Measurements from ENCODE around the gene MYH2.

MYH2 gene

GRCh38 chr17:10513299-10514067 is 36.0 kb downstream of the MYH2 start:
- DNase-seq: no peak

- no peak for DNase-seq
Observed at GRCh38 chr17:10512856-10513255, 36.6 kb downstream of the MYH2 start.

- no peak for DNase-seq
Observed at GRCh38 chr17:10499950-10500349, 49.5 kb downstream of the MYH2 start.

GRCh38 chr17:10492004-10492403 is 57.5 kb downstream of the MYH2 start:
- no peak for DNase-seq

GRCh38 chr17:10482252-10482651 is 67.2 kb downstream of the MYH2 start:
- DNase-seq: no peak

GRCh38 chr17:10477701-10478100 is 71.8 kb downstream of the MYH2 start:
- no peak for DNase-seq

- no peak for DNase-seq
Observed at GRCh38 chr17:10474536-10474935, 74.9 kb downstream of the MYH2 start.

- DNase-seq: no peak
Observed at GRCh38 chr17:10471858-10472257, 77.6 kb downstream of the MYH2 start.

All from activated CD4-positive, CD25-positive, alpha-beta regulatory T cell treated with anti-CD3 and anti-CD28 coated beads, Interleukin-2, amount 50 U/mL, for 72 hours (primary cell).